A673 (cell line): Measurements from ENCODE around the gene FAM217B.

Experiments used
- EZH2 ChIP-seq: fragments of 200-600 bp; sonication (generic); IDR thresholded peaks from 2 replicates; pipeline ENCODE4 v1.6.1; 2017; ENCODE audit warnings: borderline replicate concordance, low read depth, mild to moderate bottlenecking, mixed read lengths, antibody characterized with exemption, low read length; ENCODE audit not compliant: poor library complexity, severe bottlenecking
- TF ChIP-seq, protein P1 (sequence below): fragments of 300-800, 200-600 bp; sonication (generic); conservative IDR thresholded peaks from 2 replicates; pipeline ENCODE4 v1.5.1; 2017; ENCODE audit warnings: low read depth, mild to moderate bottlenecking, antibody characterized with exemption, low read length, moderate library complexity, mixed read lengths

DNA sequence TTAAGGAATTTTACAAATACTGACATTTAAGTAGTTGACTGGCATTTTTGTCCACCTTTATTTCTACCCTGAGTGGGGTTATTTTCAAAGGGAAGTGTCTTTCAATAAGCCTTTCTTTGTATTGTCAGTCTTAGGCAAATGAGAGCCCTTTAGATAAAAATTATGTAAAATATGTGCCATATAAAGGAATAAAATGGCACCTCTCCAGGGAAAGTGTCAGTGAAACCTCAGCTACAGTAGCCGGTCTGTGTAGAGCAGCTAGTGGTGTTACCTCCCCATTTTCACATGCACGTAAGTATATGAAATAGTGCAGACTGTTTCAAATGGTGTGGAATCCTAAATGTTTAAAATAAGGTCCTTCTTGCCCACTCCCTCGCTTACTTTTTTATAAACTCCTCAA lies 5.0 kb downstream of the FAM217B start:
- TF ChIP-seq, protein P1, sequence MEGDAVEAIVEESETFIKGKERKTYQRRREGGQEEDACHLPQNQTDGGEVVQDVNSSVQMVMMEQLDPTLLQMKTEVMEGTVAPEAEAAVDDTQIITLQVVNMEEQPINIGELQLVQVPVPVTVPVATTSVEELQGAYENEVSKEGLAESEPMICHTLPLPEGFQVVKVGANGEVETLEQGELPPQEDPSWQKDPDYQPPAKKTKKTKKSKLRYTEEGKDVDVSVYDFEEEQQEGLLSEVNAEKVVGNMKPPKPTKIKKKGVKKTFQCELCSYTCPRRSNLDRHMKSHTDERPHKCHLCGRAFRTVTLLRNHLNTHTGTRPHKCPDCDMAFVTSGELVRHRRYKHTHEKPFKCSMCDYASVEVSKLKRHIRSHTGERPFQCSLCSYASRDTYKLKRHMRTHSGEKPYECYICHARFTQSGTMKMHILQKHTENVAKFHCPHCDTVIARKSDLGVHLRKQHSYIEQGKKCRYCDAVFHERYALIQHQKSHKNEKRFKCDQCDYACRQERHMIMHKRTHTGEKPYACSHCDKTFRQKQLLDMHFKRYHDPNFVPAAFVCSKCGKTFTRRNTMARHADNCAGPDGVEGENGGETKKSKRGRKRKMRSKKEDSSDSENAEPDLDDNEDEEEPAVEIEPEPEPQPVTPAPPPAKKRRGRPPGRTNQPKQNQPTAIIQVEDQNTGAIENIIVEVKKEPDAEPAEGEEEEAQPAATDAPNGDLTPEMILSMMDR, result no peak
- TF ChIP-seq EZH2, result no peak
